Glutamatergic neuron (in vitro differentiated cells): ENCODE results near the gene OBSL1. TPM values are rescaled to one million over a fixed set of nuclear protein-coding genes. Genes with fewer than 3 reads are reported as not detected.

ENCODE experiments used
- DNase-seq: peaks from one replicate; pipeline ENCODE4 v3.0.0; 2022
- H3K27ac Mint-ChIP-seq: one replicate; pipeline ENCODE4 v1.8.0; 2020; ENCODE audit warnings: mild to moderate bottlenecking, mixed read lengths, inconsistent platforms; ENCODE audit not compliant: unreplicated experiment
- H3K27me3 Mint-ChIP-seq: one replicate; pipeline ENCODE4 v1.8.0; 2020; ENCODE audit warnings: mild to moderate bottlenecking, moderate library complexity, mixed read lengths, inconsistent platforms; ENCODE audit not compliant: unreplicated experiment
- H3K36me3 Mint-ChIP-seq: one replicate; pipeline ENCODE4 v1.8.0; 2020; ENCODE audit warnings: mild to moderate bottlenecking, mixed read lengths, inconsistent platforms; ENCODE audit not compliant: unreplicated experiment
- H3K4me1 Mint-ChIP-seq: one replicate; pipeline ENCODE4 v1.8.0; 2020; ENCODE audit warnings: mild to moderate bottlenecking, low read depth, mixed read lengths, inconsistent platforms; ENCODE audit not compliant: unreplicated experiment
- H3K4me3 Mint-ChIP-seq: one replicate; pipeline ENCODE4 v1.8.0; 2020; ENCODE audit warnings: mild to moderate bottlenecking, mixed read lengths, inconsistent platforms; ENCODE audit not compliant: unreplicated experiment
- H3K9me3 Mint-ChIP-seq: one replicate; pipeline ENCODE4 v1.8.0; 2020; ENCODE audit warnings: mild to moderate bottlenecking, moderate library complexity, mixed read lengths, inconsistent platforms; ENCODE audit not compliant: unreplicated experiment
- total RNA-seq: library from RNA; stranded (reverse); fragmentation: NEBNext Ultra II Directional; extraction: Animal tissue kit (Norgen Biotek cat#: 25700); gene quantifications from one replicate; pipeline ENCODE4 v1.2.1, GENCODE V29; 2021; ENCODE audit not compliant: unreplicated experiment
- TF ChIP-seq, protein P1 (sequence below): fragments of 200-600 bp; sonication (generic); IDR thresholded peaks from one replicate; pipeline ENCODE4 v1.5.0; 2021; ENCODE audit not compliant: partially characterized antibody, unreplicated experiment

OBSL1 gene
- total RNA-seq, 1 donor from 2014 or later, result 47.9 TPM

DNA sequence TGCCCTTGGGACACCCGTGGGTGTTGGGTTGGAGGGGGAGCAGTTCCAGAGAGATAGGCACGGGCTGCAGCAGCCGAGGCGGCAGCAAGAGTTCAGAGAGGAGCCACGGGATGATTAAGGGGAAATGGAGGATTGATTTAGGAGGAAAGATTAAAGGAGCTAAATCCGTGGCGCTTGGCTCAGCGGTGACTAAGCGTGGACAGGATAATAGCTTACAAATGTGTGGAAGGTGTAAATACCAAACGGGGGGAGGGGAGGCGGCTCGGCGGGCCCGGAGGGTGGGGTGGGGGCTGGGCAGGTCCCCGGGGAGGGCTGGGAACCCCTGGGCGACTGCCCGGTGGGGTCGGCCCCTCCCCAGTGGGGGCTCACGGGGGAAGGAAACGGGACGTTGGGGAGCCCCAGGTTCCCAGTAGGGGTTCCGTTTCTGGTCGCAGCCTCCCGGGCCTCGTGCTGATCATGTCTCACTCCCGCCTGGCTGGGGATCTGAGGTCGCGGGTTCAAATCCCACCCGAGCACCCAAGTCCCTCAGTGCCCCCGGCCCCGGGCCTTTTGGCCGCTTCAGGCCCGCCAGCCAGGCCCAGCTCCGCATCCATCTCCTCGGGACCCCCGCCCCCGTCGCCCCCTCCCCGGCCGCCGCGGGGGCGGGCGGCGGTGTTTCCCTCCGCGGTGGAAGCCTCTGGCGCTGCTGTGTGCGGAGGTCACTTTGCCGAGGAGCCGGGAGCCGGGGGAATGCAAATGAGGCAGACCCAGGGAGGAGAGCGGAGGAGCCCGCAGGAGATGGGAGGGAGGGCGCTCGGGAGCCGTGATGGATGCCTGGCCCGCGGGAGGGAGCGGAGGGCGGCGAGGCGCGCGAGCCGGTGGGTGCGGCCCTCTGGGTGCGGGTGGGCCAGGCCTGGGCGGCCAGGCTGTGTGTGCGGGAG is 49.0 kb downstream of the OBSL1 start:
- peak; percentile 79 for DNase-seq
- Mint-ChIP-seq H3K4me1 (peaks cover 54% of the 10 kb centered on the region), H3K27me3 (peaks cover 10% of the 10 kb centered on the region), H3K4me3 (peak overlapping the region; percentile 40), H3K27ac (peak overlapping the region; percentile 56), H3K9me3 (peaks cover 5% of the 10 kb centered on the region), H3K36me3 (no peaks in the 10 kb centered on the region)
- TF ChIP-seq, protein P1, sequence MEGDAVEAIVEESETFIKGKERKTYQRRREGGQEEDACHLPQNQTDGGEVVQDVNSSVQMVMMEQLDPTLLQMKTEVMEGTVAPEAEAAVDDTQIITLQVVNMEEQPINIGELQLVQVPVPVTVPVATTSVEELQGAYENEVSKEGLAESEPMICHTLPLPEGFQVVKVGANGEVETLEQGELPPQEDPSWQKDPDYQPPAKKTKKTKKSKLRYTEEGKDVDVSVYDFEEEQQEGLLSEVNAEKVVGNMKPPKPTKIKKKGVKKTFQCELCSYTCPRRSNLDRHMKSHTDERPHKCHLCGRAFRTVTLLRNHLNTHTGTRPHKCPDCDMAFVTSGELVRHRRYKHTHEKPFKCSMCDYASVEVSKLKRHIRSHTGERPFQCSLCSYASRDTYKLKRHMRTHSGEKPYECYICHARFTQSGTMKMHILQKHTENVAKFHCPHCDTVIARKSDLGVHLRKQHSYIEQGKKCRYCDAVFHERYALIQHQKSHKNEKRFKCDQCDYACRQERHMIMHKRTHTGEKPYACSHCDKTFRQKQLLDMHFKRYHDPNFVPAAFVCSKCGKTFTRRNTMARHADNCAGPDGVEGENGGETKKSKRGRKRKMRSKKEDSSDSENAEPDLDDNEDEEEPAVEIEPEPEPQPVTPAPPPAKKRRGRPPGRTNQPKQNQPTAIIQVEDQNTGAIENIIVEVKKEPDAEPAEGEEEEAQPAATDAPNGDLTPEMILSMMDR, result no peak

DNA sequence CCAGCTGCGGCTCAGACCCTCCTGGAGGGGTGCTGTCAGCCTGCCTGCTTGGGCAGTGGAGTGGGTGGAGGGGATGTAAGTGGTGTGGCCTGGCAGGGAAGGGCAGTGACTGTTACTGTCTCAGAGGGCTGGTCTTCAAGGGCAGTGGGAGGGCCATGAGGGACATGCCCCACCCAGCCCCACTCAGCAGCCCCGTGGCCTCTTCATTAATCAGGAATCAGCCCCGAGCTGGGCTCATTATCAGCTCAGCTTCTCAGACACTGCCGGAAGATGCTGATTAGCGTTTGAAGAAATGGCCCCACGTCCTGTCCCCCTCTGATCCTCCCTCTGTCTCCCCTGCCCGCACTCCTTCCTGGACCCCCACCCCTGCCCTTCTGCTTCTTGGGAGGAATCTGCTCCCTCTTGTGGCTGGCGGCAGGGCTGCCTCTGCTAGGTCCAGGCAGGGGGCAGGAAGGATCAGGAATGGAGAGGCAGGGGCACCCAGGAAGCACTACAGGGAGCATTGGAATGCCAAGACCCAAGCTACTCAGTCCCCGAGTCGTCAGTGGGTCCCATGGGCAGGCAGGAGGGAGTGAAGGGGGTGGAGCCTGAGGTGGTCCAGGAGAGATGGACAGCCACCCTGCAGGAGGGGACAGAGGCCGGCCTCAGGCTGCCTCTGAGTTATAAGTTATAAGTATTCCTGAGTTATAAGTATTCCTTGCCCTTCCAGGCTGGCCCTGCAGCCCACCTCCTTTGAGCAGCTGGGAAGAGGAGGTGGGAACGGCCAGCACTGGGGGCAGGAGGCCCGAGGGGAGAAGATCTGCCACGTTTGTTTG is 50.1 kb downstream of the OBSL1 start:
- Mint-ChIP-seq H3K36me3 (no peaks in the 10 kb centered on the region), H3K27me3 (peaks cover 8% of the 10 kb centered on the region), H3K9me3 (peaks cover 3% of the 10 kb centered on the region), H3K27ac (peak overlapping the region; percentile 56), H3K4me3 (peak overlapping the region; percentile 52), H3K4me1 (peaks cover 55% of the 10 kb centered on the region)
- peak; percentile 76 for DNase-seq
- TF ChIP-seq, protein P1, result peak; percentile 65

DNA sequence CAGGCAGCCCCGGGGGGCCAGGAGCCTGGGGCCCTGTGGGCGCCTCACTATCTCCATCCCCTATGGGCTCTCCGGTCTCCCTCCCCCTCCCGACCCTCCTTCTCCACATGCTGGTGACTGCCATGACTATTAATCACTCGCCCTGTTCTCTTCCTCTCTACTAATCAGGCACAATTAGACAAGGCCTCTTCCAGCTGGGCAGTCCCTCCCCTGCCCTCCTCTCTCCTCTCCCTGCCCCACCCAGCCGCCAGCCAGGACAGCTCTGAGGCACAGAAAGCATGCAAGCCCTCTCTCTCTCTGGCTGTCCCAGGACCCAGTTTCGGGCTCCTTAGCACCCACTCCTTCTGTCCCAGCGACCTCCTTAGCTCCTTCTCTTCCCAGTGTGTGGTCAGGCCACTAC is 51.3 kb downstream of the OBSL1 start:
- Mint-ChIP-seq H3K9me3 (peaks cover 2% of the 10 kb centered on the region), H3K27me3 (peaks cover 13% of the 10 kb centered on the region), H3K27ac (peak overlapping the region; percentile 28), H3K36me3 (no peaks in the 10 kb centered on the region), H3K4me1 (peaks cover 50% of the 10 kb centered on the region), H3K4me3 (no peak overlapping the region)
- TF ChIP-seq, protein P1, result no peak
- DNase-seq, result no peak

DNA sequence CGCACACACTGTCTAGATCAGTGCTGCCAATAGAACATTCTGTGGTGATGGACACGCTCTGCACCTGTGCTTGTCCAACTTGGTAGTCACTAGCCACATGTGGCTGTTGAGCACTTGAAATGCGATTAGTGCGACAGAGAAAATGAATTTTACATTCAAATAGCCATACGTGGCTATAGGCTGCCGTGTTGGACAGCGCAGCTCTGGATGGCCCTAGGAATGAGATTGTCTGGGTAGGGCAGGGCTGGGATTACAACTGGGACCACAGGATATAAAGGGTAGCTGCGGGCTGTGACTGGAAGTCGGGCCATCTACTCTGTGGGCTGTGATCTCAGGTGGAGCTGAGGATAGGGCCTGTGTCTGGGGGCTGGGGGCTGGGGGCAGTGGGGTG is 51.8 kb downstream of the OBSL1 start:
- TF ChIP-seq, protein P1, result no peak
- DNase-seq, result no peak
- Mint-ChIP-seq H3K27me3 (peaks cover 15% of the 10 kb centered on the region), H3K4me3 (peak overlapping the region; percentile 4), H3K4me1 (peaks cover 51% of the 10 kb centered on the region), H3K36me3 (no peaks in the 10 kb centered on the region), H3K9me3 (peaks cover 4% of the 10 kb centered on the region), H3K27ac (no peak overlapping the region)
